ENCODE results near the gene PRKAG2.

DNA sequence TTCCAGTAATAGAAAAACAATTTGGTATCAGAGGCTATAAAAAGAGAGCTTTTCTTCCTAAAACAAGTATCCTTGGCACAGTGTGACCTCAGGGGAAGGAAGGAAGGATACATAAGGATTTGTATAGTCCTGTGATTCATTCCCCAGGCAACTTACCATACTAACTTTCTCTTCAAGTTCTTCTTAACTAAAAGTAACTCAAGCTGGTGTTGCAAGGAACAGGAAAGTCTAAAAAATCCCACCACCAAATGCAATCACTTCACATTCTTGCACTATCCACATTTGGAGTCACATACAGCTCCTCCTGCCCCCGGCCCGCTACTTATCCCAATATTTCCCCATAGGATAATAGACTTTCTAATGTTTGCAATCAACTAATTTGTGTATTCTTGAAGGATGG, 84.8 kb downstream of the PRKAG2 start:
- TF ChIP-seq, protein P1, sequence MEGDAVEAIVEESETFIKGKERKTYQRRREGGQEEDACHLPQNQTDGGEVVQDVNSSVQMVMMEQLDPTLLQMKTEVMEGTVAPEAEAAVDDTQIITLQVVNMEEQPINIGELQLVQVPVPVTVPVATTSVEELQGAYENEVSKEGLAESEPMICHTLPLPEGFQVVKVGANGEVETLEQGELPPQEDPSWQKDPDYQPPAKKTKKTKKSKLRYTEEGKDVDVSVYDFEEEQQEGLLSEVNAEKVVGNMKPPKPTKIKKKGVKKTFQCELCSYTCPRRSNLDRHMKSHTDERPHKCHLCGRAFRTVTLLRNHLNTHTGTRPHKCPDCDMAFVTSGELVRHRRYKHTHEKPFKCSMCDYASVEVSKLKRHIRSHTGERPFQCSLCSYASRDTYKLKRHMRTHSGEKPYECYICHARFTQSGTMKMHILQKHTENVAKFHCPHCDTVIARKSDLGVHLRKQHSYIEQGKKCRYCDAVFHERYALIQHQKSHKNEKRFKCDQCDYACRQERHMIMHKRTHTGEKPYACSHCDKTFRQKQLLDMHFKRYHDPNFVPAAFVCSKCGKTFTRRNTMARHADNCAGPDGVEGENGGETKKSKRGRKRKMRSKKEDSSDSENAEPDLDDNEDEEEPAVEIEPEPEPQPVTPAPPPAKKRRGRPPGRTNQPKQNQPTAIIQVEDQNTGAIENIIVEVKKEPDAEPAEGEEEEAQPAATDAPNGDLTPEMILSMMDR (IDR thresholded peaks at IDR 0.05), result no peak
- TF ChIP-seq POLR2AphosphoS5 (IDR thresholded peaks at IDR 0.05) (no peak), POLR2A (IDR thresholded peaks at IDR 0.05) (no peak)

Measured in transverse colon (tissue), 4 donors.